Body of pancreas (tissue), 4 donors: ENCODE data around the gene LTBP1.

Experiments used
- POLR2A ChIP-seq, 3 donors: fragments of 450-650 bp; IDR thresholded peaks; one replicate each; pipeline ENCODE4 v1.6.1; 2016; ENCODE audit warnings: antibody characterized with exemption in 3 of 3, mild to moderate bottlenecking in 2 of 3
- TF ChIP-seq, protein P1 (sequence below), 7 experiments: fragments of 450-650 bp in 4 of 7; fragments of 200-600 bp in 3 of 7; sonication (generic) in 3 of 7; IDR thresholded peaks; one replicate each; pipeline ENCODE4 v1.5.1; 2016 to 2019; ENCODE audit warnings: antibody characterized with exemption in 7 of 7

DNA sequence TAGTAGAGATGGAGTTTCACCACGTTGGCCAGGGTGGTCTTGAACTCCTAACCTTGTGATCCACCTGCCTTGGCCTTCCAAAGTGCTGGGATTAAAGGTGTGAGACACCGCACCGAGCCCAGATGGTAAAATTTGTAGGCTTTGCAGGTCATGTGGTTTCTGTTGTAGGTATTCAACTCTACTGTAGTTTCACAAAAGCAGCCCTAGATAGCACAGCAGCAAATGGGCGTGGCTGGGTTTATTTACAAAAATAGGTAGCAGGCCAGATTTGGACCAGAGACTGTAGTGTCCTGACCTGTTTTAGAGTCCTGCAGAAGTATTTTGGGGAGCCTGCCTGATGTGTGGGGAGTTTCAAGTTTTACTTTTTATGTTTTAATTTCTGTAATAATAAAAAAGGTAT is 445.6 kb downstream of the LTBP1 start:
- TF ChIP-seq POLR2A (IDR thresholded peaks at IDR 0.05): no peak
- TF ChIP-seq, protein P1, sequence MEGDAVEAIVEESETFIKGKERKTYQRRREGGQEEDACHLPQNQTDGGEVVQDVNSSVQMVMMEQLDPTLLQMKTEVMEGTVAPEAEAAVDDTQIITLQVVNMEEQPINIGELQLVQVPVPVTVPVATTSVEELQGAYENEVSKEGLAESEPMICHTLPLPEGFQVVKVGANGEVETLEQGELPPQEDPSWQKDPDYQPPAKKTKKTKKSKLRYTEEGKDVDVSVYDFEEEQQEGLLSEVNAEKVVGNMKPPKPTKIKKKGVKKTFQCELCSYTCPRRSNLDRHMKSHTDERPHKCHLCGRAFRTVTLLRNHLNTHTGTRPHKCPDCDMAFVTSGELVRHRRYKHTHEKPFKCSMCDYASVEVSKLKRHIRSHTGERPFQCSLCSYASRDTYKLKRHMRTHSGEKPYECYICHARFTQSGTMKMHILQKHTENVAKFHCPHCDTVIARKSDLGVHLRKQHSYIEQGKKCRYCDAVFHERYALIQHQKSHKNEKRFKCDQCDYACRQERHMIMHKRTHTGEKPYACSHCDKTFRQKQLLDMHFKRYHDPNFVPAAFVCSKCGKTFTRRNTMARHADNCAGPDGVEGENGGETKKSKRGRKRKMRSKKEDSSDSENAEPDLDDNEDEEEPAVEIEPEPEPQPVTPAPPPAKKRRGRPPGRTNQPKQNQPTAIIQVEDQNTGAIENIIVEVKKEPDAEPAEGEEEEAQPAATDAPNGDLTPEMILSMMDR (IDR thresholded peaks at IDR 0.05): no peak
